GM12864 (cell line): ENCODE results near the gene ALX1.

Experiments used
- DNase-seq: peaks from one replicate; pipeline ENCODE4 v3.0.0-alpha.2; 2011; ENCODE audit warnings: low read depth
- H3K4me3 ChIP-seq: 2 replicates; pipeline ENCODE4 v1.5.1; 2011; ENCODE audit warnings: mild to moderate bottlenecking, low read depth, low read length, control low read depth
- CTCF ChIP-seq: IDR thresholded peaks from 2 replicates; pipeline ENCODE4 v1.5.1; 2011; ENCODE audit warnings: low read depth, mild to moderate bottlenecking, moderate library complexity, low read length, control low read depth, inconsistent platforms; ENCODE audit errors: missing control alignments

The ALX1 gene

GRCh38 chr12:85278598-85279448 lies 1.2 kb upstream of the ALX1 start:
- no peak overlapping the region for H3K4me3 ChIP-seq
- TF ChIP-seq CTCF: no peak
- DNase-seq: no peak

- no peak overlapping the region for H3K4me3 ChIP-seq
- no peak for DNase-seq
- no peak for TF ChIP-seq CTCF
These were observed 413 bp upstream of the ALX1 start for GRCh38 chr12:85279449-85280164.

GRCh38 chr12:85280984-85281630 lies 1.1 kb downstream of the ALX1 start:
- H3K4me3 ChIP-seq: no peak overlapping the region
- no peak for TF ChIP-seq CTCF
- no peak for DNase-seq

- H3K4me3 ChIP-seq: no peak overlapping the region
- no peak for DNase-seq
- no peak for TF ChIP-seq CTCF
These were observed 1.8 kb downstream of the ALX1 start for GRCh38 chr12:85281636-85282312.

GRCh38 chr12:85283560-85283959 lies 3.5 kb downstream of the ALX1 start:
- no peak for DNase-seq
- TF ChIP-seq CTCF: no peak
- no peak overlapping the region for H3K4me3 ChIP-seq

GRCh38 chr12:85296362-85296761 lies 16.3 kb downstream of the ALX1 start:
- H3K4me3 ChIP-seq: no peak overlapping the region
- no peak for TF ChIP-seq CTCF
- no peak for DNase-seq
